HG03521 (cell line): ENCODE results near the gene MYO9B.
"Not testable (repeated sequence)": the region's sequence is repeated elsewhere in the genome, so short reads cannot be mapped to it uniquely, and the experiment has no call there.

Experiments
- ATAC-seq: cut with Tn5 transposase; IDR thresholded peaks from one replicate; pipeline ENCODE4 v1.9.1; 2021; ENCODE audit warnings: mild to moderate bottlenecking, moderate library complexity; ENCODE audit not compliant: unreplicated experiment

The MYO9B gene

GRCh38 chr19:17144771-17145170 is 69.2 kb downstream of the MYO9B start:
- not testable (repeated sequence) for ATAC-seq

GRCh38 chr19:17145546-17146497 is 70.2 kb downstream of the MYO9B start:
- ATAC-seq, result no peak

GRCh38 chr19:17148130-17148529 is 72.6 kb downstream of the MYO9B start:
- no peak for ATAC-seq

GRCh38 chr19:17149393-17150135 is 74.0 kb downstream of the MYO9B start:
- no peak for ATAC-seq

- ATAC-seq, result no peak
These were observed 78.4 kb downstream of the MYO9B start for GRCh38 chr19:17153996-17154395.

- no peak for ATAC-seq
These were observed 79.7 kb downstream of the MYO9B start for GRCh38 chr19:17155251-17155650.

GRCh38 chr19:17156296-17156946 is 80.8 kb downstream of the MYO9B start:
- ATAC-seq, result no peak

- no peak for ATAC-seq
These were observed 81.3 kb downstream of the MYO9B start for GRCh38 chr19:17156947-17157302.

- no peak for ATAC-seq
These were observed 83.0 kb downstream of the MYO9B start for GRCh38 chr19:17158584-17158983.

- ATAC-seq, result no peak
These were observed 84.2 kb downstream of the MYO9B start for GRCh38 chr19:17159466-17160393.

- ATAC-seq, result no peak
These were observed 85.3 kb downstream of the MYO9B start for GRCh38 chr19:17160908-17161307.

GRCh38 chr19:17162131-17162530 is 86.6 kb downstream of the MYO9B start:
- ATAC-seq, result not testable (repeated sequence)

- ATAC-seq, result no peak
These were observed 87.0 kb downstream of the MYO9B start for GRCh38 chr19:17162580-17162979.

GRCh38 chr19:17163652-17164051 is 88.1 kb downstream of the MYO9B start:
- no peak for ATAC-seq

GRCh38 chr19:17164639-17165038 is 89.1 kb downstream of the MYO9B start:
- no peak for ATAC-seq

- ATAC-seq, result no peak
These were observed 90.1 kb downstream of the MYO9B start for GRCh38 chr19:17165715-17166114.

GRCh38 chr19:17170538-17171297 is 95.1 kb downstream of the MYO9B start:
- no peak for ATAC-seq

- ATAC-seq, result no peak
These were observed 96.3 kb downstream of the MYO9B start for GRCh38 chr19:17171874-17172273.

- ATAC-seq, result no peak
These were observed 97.2 kb downstream of the MYO9B start for GRCh38 chr19:17172624-17173345.
